Natural killer cell treated with Interleukin-12 subunit alpha and Interleukin-12 subunit beta and Interleukin-15 and Interleukin-18, amount 100 ng/mL, for 72 hours (primary cell): ENCODE measurements around the gene RPAP2. TPM values are rescaled to one million over a fixed set of nuclear protein-coding genes. Genes with fewer than 3 reads are reported as not detected.

Experiments
- total RNA-seq, 2 donors: library from RNA; stranded (reverse); gene quantifications; one replicate each; pipeline ENCODE4 v1.2.3, GENCODE V29; 2022

RPAP2 gene
- total RNA-seq, 2 donors from 2014 or later, result 34.5 to 39.3 TPM

Other genes with a start within 250 kb of the RPAP2 start
- not detected for gene SETSIP, start 223.6 kb upstream of the RPAP2 start, total RNA-seq
- 1 to 10 TPM in 1 of 2 donors, under 1 TPM in 1; 0.67 to 1.3 TPM for gene BTBD8, start 218.7 kb upstream of the RPAP2 start, total RNA-seq
- not detected for gene C1orf146, start 81.1 kb upstream of the RPAP2 start, total RNA-seq
- gene GLMN, start 72 bp upstream of the RPAP2 start, total RNA-seq, result 10 to 100 TPM; 17.9 to 36.6 TPM
- gene GFI1, start 187.9 kb downstream of the RPAP2 start, total RNA-seq, result 10 to 100 TPM; 35.4 to 78.5 TPM